HL-60 (cell line): Measurements from ENCODE around the gene RANBP2.

Experiments
- DNase-seq, 2 experiments: peaks; one replicate each; pipeline ENCODE4 v3.0.0-alpha.2; 2010 to 2020; ENCODE audit warnings: low read depth in 1 of 2, low spot score in 1 of 2
- H3K27ac ChIP-seq: fragments of 250-450 bp; sonication (Bioruptor Pico); replicated peaks from 2 replicates; pipeline ENCODE4 v1.5.1; 2020; ENCODE audit warnings: mild to moderate bottlenecking, moderate library complexity
- H3K27me3 ChIP-seq: fragments of 250-450 bp; sonication (Bioruptor Pico); 2 replicates; pipeline ENCODE4 v1.5.1; 2021; ENCODE audit warnings: mild to moderate bottlenecking, moderate library complexity; ENCODE audit not compliant: insufficient read depth, poor library complexity, severe bottlenecking
- H3K4me3 ChIP-seq: replicated peaks from 2 replicates; pipeline ENCODE4 v1.5.1; 2011; ENCODE audit warnings: mild to moderate bottlenecking, control low read depth, low read length; ENCODE audit not compliant: insufficient read depth
- GABPA ChIP-seq: IDR thresholded peaks from 2 replicates; pipeline ENCODE4 v1.6.1; 2012; ENCODE audit warnings: low read depth
- POLR2AphosphoS5 ChIP-seq: IDR thresholded peaks from 2 replicates; pipeline ENCODE4 v1.6.1; 2012; ENCODE audit warnings: low read depth
- SPI1 ChIP-seq: IDR thresholded peaks from 2 replicates; pipeline ENCODE4 v1.6.1; 2012; ENCODE audit warnings: low read depth, mild to moderate bottlenecking, borderline replicate concordance
- TF ChIP-seq, protein P1 (sequence below): IDR thresholded peaks from 2 replicates; pipeline ENCODE4 v1.6.1; 2012; ENCODE audit warnings: low read depth; ENCODE audit not compliant: insufficient replicate concordance
- TF ChIP-seq, protein P2 (sequence below): IDR thresholded peaks from one replicate; pipeline ENCODE4 v1.5.1; 2011; ENCODE audit warnings: low read length, control low read depth, inconsistent platforms; ENCODE audit not compliant: insufficient read depth

Gene RANBP2

DNA sequence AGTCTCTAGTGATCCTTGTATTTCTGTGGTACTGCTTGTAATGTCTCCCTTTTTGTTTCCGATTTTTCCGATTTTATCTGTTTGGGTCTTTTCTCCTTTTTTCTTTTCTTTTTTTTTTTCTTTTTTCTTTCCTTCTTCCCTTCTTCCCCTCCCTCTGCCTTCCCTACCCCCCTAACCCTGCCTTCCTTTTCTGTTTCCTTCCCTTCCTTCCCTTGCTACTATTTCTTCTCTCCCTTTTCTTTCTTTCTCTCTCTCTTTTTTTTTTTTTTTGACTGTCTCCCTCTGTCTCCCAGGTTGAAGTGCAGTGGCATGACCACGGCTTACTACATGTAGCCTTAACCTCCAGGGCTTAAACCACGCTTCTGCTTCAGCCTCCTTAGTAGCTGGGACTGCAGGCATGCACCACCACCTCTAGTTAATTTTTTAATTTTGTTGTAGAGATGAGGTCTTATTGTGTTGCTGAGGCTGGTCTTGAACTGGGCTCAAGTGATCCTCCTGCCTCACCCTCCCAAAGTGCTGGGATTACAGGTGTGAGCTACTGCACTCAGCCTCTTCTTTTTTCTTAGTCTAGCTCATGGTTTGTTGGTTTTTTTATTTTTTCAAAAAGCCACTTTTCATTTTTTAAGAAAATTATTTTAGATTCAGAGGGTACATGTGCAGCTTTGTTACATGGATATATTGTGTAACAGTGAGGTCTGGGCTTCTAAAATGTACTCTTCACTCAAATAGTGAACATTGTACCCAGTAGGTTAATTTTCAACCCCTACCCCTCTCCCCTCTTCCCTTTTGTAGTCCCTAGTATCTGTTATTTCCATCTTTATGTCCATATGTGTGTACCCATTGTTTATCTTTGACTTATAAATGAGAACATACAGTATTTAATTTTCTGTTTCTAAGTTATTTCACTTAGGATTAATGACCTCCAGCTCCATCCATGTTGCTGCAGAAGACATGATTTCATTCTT is 92.0 kb downstream of the RANBP2 start:
- Histone ChIP-seq H3K4me3 (no peak overlapping the region), H3K27me3 (no peaks in the 10 kb centered on the region), H3K27ac (no peak overlapping the region)
- DNase-seq, result no peak
- TF ChIP-seq GABPA (no peak), POLR2AphosphoS5 (no peak), SPI1 (no peak)
- TF ChIP-seq, protein P1, sequence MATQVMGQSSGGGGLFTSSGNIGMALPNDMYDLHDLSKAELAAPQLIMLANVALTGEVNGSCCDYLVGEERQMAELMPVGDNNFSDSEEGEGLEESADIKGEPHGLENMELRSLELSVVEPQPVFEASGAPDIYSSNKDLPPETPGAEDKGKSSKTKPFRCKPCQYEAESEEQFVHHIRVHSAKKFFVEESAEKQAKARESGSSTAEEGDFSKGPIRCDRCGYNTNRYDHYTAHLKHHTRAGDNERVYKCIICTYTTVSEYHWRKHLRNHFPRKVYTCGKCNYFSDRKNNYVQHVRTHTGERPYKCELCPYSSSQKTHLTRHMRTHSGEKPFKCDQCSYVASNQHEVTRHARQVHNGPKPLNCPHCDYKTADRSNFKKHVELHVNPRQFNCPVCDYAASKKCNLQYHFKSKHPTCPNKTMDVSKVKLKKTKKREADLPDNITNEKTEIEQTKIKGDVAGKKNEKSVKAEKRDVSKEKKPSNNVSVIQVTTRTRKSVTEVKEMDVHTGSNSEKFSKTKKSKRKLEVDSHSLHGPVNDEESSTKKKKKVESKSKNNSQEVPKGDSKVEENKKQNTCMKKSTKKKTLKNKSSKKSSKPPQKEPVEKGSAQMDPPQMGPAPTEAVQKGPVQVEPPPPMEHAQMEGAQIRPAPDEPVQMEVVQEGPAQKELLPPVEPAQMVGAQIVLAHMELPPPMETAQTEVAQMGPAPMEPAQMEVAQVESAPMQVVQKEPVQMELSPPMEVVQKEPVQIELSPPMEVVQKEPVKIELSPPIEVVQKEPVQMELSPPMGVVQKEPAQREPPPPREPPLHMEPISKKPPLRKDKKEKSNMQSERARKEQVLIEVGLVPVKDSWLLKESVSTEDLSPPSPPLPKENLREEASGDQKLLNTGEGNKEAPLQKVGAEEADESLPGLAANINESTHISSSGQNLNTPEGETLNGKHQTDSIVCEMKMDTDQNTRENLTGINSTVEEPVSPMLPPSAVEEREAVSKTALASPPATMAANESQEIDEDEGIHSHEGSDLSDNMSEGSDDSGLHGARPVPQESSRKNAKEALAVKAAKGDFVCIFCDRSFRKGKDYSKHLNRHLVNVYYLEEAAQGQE, result no peak
- TF ChIP-seq, protein P2, sequence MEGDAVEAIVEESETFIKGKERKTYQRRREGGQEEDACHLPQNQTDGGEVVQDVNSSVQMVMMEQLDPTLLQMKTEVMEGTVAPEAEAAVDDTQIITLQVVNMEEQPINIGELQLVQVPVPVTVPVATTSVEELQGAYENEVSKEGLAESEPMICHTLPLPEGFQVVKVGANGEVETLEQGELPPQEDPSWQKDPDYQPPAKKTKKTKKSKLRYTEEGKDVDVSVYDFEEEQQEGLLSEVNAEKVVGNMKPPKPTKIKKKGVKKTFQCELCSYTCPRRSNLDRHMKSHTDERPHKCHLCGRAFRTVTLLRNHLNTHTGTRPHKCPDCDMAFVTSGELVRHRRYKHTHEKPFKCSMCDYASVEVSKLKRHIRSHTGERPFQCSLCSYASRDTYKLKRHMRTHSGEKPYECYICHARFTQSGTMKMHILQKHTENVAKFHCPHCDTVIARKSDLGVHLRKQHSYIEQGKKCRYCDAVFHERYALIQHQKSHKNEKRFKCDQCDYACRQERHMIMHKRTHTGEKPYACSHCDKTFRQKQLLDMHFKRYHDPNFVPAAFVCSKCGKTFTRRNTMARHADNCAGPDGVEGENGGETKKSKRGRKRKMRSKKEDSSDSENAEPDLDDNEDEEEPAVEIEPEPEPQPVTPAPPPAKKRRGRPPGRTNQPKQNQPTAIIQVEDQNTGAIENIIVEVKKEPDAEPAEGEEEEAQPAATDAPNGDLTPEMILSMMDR, result no peak

DNA sequence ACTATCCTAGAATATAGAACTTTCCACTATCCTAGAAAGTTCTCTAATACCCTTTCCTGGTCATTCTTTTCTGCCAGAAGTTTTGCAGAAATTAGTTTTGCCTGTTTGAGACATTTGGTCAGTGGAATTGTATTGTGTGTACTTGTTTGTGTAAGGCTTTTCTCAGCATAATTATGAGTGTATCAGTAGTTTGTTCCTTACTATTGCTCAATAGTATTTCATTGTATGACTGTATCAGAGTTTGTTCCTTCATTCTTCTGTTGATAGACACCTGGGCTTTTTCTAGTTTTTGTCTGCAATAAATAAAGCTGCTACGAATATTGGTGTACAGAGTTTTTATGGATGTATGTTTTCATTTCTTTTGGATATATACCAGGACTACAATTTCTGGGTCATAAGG is 94.5 kb downstream of the RANBP2 start:
- TF ChIP-seq POLR2AphosphoS5 (no peak), GABPA (no peak), SPI1 (no peak)
- TF ChIP-seq, protein P2, result no peak
- TF ChIP-seq, protein P1, result no peak
- no peak for DNase-seq
- no peaks in the 10 kb centered on the region for H3K27me3 ChIP-seq

DNA sequence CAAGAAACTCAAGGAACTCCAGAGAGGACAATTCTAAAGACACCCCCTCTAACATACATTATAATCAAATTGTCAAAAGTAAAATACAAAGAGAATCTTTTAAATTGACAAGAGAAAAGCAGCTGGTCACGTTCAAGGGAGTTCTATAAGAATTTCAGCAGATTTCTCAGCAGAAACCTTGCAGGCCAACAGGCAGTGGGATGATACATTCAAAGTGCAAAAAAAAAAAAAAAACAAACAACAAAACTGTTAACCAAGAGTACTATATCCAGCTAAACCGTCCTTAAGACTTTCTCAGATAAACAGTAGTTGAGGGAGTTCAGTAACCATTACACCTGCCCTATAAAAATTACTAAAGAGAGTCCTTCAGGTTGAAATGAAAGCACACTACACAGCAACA is 101.2 kb downstream of the RANBP2 start:
- Histone ChIP-seq H3K27ac (no peak overlapping the region), H3K4me3 (no peak overlapping the region), H3K27me3 (no peaks in the 10 kb centered on the region)
- no peak for DNase-seq
- TF ChIP-seq, protein P1, result no peak
- TF ChIP-seq, protein P2, result no peak
- no peak for TF ChIP-seq GABPA
- TF ChIP-seq SPI1, result no peak
- no peak for TF ChIP-seq POLR2AphosphoS5

More for the DNA sequence above, 94.5 kb downstream of the RANBP2 start:
- no peak overlapping the region for H3K27ac ChIP-seq
- no peak overlapping the region for H3K4me3 ChIP-seq
